ENCODE results near the gene ARHGAP29.

GRCh38 chr1:94265906-94266305 is 28.5 kb upstream of the ARHGAP29 start:
- TF ChIP-seq CTCF (IDR thresholded peaks at IDR 0.05) (no peak), POLR2A (IDR thresholded peaks at IDR 0.05) (no peak), EP300 (IDR thresholded peaks at IDR 0.05) (no peak), POLR2AphosphoS5 (IDR thresholded peaks at IDR 0.05) (no peak)
